Breast epithelium (tissue), 4 donors: Measurements from ENCODE around the gene UTP11. TPM values are rescaled to one million over a fixed set of nuclear protein-coding genes. Genes with fewer than 3 reads are reported as not detected.

Experiments
- DNase-seq, 2 donors: peaks; one replicate each; pipeline ENCODE4 v3.0.0-alpha.2; 2019; ENCODE audit warnings: low spot score in 2 of 2
- H3K27ac ChIP-seq, 2 donors: fragments of 200-600 bp; sonication (generic) in 1 of 2; one replicate each; pipeline ENCODE4 v1.5.1; 2016 to 2019; ENCODE audit warnings: mild to moderate bottlenecking in 1 of 2
- H3K27me3 ChIP-seq, 2 donors: fragments of 200-600 bp; sonication (generic) in 1 of 2; one replicate each; pipeline versions ENCODE4 v1.5.1 to v1.6.0; 2017 to 2019; ENCODE audit warnings: control low read depth in 1 of 2, mild to moderate bottlenecking in 1 of 2
- H3K36me3 ChIP-seq: fragments of 200-600 bp; one replicate; pipeline ENCODE4 v1.5.1; 2019
- H3K4me1 ChIP-seq, 2 donors: fragments of 200-600 bp; sonication (generic); one replicate each; pipeline ENCODE4 v1.5.1; 2016 to 2019; ENCODE audit warnings: control low read depth in 1 of 2
- H3K4me3 ChIP-seq, 3 donors: fragments of 200-600 bp; sonication (generic); 1 replicate in 2 of 3; 2 replicates in 1 of 3; pipeline ENCODE4 v1.5.1; 2016 to 2019; ENCODE audit warnings: mild to moderate bottlenecking in 3 of 3, moderate library complexity in 2 of 3
- H3K9me3 ChIP-seq, 2 donors: fragments of 200-600 bp; sonication (generic) in 1 of 2; one replicate each; pipeline ENCODE4 v1.5.1; 2016 to 2019; ENCODE audit warnings: control low read depth in 1 of 2
- CTCF ChIP-seq, 3 donors: fragments of 450-650 bp; IDR thresholded peaks; one replicate each; pipeline ENCODE4 v1.5.1; 2016 to 2017; ENCODE audit warnings: antibody characterized with exemption in 3 of 3, mild to moderate bottlenecking in 3 of 3, moderate library complexity in 3 of 3
- POLR2A ChIP-seq: fragments of 450-650 bp; IDR thresholded peaks from one replicate; pipeline ENCODE4 v1.6.1; 2016; ENCODE audit warnings: antibody characterized with exemption, mild to moderate bottlenecking, moderate library complexity
- POLR2AphosphoS5 ChIP-seq, 3 donors: sonication (generic); formaldehyde crosslinking; IDR thresholded peaks; one replicate each; pipeline ENCODE4 v1.6.1; 2017; ENCODE audit warnings: antibody characterized with exemption in 3 of 3
- intact Hi-C: fragments of 100-400 bp; cut with DNase I; formaldehyde crosslinking; loops from one replicate; pipeline ENCODE4 v1.15.1; 2023; ENCODE audit warnings: low total_unique reads
- total RNA-seq, 3 donors: library from RNA; depleted of rRNA; stranded (reverse); fragments of >200 nt; gene quantifications; one replicate each; pipeline ENCODE4 v1.1.0, GENCODE V29; 2016

The UTP11 gene
- total RNA-seq, 3 donors from 2014 or later: 22.6 to 29.2 (median 25.6) TPM

DNA sequence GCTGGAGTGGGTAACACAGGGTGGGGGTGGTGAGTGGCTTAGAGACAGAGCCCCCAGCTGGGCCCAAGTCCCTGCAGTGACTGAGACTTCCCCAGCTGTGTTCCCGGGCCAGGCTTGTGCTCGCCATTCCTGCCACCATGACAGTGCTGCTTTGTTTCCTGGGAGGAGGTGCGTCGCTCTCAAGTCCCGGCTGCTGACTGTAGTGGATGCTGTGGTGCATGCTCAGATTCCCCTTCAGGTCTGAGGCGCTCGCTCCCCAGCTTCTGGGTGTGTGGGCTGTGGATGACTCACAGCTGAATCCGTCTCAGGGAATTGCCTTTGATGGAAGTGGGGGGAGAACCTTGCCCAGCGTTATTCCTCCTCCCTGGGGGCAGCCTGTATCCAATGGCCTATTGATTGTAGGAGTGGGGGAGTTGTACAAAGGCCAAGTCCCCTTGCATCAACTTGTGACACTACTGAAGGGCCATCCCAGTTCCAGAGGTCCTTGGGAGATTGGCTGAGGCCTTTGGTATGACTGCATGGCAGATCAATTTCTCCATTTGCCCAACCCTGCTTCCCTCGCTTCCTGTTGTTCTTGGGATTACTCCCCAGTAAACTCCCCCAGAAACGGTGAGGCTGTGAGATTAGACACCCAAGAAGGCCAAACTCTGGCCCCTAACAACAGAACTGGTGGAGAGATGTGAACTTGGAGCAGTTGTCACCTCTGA, 51.8 kb downstream of the UTP11 start:
- Histone ChIP-seq H3K36me3 (no peaks in the 10 kb centered on the region), H3K9me3 (no peaks in the 10 kb centered on the region), H3K4me1 (no peaks in the 10 kb centered on the region), H3K4me3 (no peak overlapping the region), H3K27me3 (no peaks in the 10 kb centered on the region), H3K27ac (no peak overlapping the region)
- intact Hi-C loops: loop anchor here (5.0 kb wide), 1 partner anchor 637 kb away; no protein-coding TSS in a partner anchor
- no peak for TF ChIP-seq POLR2A
- no peak for TF ChIP-seq CTCF (IDR thresholded peaks at IDR 0.05)
- TF ChIP-seq POLR2AphosphoS5 (IDR thresholded peaks at IDR 0.05): no peak
- no peak for DNase-seq

DNA sequence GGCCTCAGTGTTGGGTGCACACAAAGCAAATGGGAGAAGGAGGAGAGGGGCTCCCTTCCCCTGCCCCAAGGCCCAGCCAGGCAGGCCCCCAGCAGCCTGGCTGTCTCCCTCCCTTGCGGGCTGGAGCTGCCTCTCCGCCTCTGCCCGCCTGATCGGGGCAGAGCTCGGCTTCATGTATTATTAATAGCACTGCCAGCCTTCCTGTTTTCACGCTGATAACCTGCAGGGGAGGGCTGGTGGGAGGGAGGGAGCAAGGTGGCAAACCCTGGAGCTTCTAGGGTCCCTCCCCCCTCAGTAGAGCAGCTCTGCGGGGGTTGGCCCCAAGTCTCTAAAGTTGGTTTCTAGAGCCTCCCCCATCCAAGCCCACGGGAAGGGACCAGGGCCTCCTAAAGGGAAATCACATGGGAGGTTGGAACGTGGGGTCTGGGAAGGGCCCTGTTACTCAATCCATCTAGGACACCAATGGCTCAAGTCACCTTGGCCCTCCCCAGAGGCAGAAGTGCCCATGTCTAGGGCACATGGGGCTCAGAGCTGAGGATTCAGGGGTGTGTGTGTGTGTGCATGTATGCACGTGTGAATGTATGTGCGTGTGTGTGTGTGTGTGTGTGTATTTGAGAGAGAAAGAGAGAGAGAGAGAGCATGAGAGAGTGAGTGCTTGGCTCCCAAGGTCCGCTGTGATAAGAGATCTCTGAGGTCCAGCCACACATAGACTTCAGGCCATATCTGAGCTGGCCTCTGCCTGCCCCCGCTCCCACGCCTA, 55.9 kb downstream of the UTP11 start:
- H3K36me3 ChIP-seq: no peaks in the 10 kb centered on the region
- TF ChIP-seq POLR2A (no peak), POLR2AphosphoS5 (IDR thresholded peaks at IDR 0.05) (no peak), CTCF (IDR thresholded peaks at IDR 0.05) (no peak)
- H3K27ac ChIP-seq: no peak overlapping the region
- no peaks in the 10 kb centered on the region for H3K4me1 ChIP-seq
- intact Hi-C loops: no loop called here
- peaks cover 0 to 5% of the 10 kb centered on the region in 2 donors for H3K27me3 ChIP-seq
- H3K4me3 ChIP-seq: no peak overlapping the region
- DNase-seq: no peak
- no peaks in the 10 kb centered on the region for H3K9me3 ChIP-seq

DNA sequence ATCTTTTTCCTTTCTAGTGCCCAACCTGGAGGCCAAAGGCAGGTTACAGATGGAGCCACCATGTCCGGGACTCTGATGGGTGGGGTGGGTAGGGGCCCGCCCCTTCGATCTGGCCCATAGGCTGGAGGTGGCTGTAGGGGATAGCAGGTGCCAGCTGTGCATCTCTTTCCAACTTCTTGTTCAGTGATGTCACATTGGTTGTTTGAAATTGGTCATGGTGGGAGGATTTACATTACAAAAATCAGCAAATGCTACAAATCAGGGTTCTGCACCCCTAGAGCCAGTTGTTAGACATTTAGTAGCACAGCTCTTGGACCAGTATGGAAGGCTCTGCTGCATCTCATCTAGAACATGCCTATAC, 56.4 kb downstream of the UTP11 start:
- Histone ChIP-seq H3K4me3 (no peak overlapping the region), H3K36me3 (no peaks in the 10 kb centered on the region), H3K27me3 (peaks cover 0 to 5% of the 10 kb centered on the region in 2 donors), H3K27ac (no peak overlapping the region), H3K4me1 (no peaks in the 10 kb centered on the region), H3K9me3 (no peaks in the 10 kb centered on the region)
- intact Hi-C loops: no loop called here
- no peak for TF ChIP-seq POLR2AphosphoS5 (IDR thresholded peaks at IDR 0.05)
- no peak for TF ChIP-seq CTCF (IDR thresholded peaks at IDR 0.05)
- TF ChIP-seq POLR2A: no peak
- no peak for DNase-seq

DNA sequence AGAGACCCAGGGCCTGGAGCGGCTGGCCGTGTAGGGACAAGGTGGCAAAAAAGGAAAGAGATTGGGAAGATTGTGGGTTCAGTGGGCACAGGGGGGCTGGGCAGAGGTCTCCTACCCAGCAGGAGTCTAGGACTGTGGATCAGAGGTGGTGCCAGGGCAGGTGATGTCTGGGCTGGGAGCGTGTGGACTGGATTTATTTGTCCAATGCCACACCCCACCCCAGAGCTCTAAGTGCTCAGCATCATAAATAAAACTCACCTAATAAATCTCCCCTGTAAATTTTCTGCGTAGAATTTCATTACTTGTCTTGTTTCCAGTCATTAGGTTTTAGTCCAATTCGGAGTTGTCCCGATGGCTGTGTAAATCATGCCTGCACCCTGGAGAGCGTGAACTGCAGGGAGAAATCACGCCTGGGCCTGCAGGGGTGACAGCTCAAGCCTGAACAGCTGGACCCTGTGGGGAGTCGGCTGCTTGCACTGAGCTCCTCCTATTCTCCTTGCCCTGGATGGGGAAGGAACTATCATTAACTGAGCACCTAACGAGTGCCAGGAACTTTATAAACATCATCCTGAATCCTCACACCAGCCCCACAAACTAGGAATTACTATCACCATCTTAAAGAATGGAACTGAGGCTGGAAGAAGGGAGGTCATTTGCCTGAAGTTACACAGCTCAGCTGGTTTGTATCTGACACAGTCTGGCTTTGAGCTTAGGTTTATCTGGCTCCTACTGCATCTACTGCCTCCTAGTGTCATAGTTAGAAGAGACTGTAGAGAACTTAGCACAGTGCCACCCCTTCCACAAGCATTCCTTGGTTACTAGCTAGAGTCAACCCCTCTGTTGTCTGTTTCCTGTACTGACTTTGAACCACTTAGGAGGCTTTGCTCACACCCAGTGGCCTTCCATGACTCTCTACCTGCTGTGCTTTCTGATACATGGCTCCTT, 59.0 kb downstream of the UTP11 start:
- Histone ChIP-seq H3K27me3 (peaks cover 0 to 5% of the 10 kb centered on the region in 2 donors), H3K4me1 (no peaks in the 10 kb centered on the region), H3K36me3 (no peaks in the 10 kb centered on the region), H3K4me3 (no peak overlapping the region), H3K9me3 (no peaks in the 10 kb centered on the region), H3K27ac (no peak overlapping the region)
- TF ChIP-seq CTCF (IDR thresholded peaks at IDR 0.05) (no peak), POLR2A (no peak), POLR2AphosphoS5 (IDR thresholded peaks at IDR 0.05) (no peak)
- DNase-seq: no peak
- intact Hi-C loops: no loop called here
